ENCODE measurements around the gene KIF5A.

- TF ChIP-seq CTCF (conservative IDR thresholded peaks at IDR 0.05; ENCODE audit: low read length) (no peak), EZH2phosphoT487 (IDR thresholded peaks at IDR 0.05; ENCODE audit: borderline replicate concordance) (no peak)
These were observed 65.8 kb downstream of the KIF5A start for GRCh38 chr12:57615637-57616036.

Measured in Loucy (cell line).